Uterus (tissue), 2 donors: Measurements from ENCODE around the gene PTPRN2.

Experiments
- CTCF ChIP-seq, 4 experiments: fragments of 200-600 bp in 2 of 4; fragments of 450-650 bp in 2 of 4; sonication (generic) in 2 of 4; IDR thresholded peaks; one replicate each; pipeline ENCODE4 v1.5.1; 2016 to 2019; ENCODE audit warnings: antibody characterized with exemption in 4 of 4, mild to moderate bottlenecking in 2 of 4, moderate library complexity in 1 of 4
- POLR2A ChIP-seq, 2 donors: fragments of 450-650 bp; IDR thresholded peaks; one replicate each; pipeline ENCODE4 v1.6.1; 2016; ENCODE audit warnings: antibody characterized with exemption in 2 of 2, mild to moderate bottlenecking in 1 of 2, moderate library complexity in 1 of 2

- no peak for TF ChIP-seq CTCF (IDR thresholded peaks at IDR 0.05)
- no peak for TF ChIP-seq POLR2A (IDR thresholded peaks at IDR 0.05)
Measured at GRCh38 chr7:158562517-158562916, 25.1 kb downstream of the PTPRN2 start.
